HG02981 (cell line): Measurements from ENCODE around the gene NPPB.
A peak's percentile ranks its signal among the peaks of the same experiment; 100 is the strongest.
"Not testable (repeated sequence)": the region's sequence is repeated elsewhere in the genome, so short reads cannot be mapped to it uniquely, and the experiment has no call there.

Source experiments
- ATAC-seq: cut with Tn5 transposase; IDR thresholded peaks from one replicate; pipeline ENCODE4 v1.9.1; 2021; ENCODE audit warnings: mild to moderate bottlenecking, moderate library complexity; ENCODE audit not compliant: unreplicated experiment

Gene NPPB

GRCh38 chr1:11858613-11858967 is at the start of gene NPPB:
NPPB (minus strand) TSS chr1:11858945; CDS start chr1:11858833, 112 bp downstream.
- no peak for ATAC-seq

- ATAC-seq, result peak; percentile 41
These were observed 49.4 kb upstream of the NPPB start for GRCh38 chr1:11908095-11908675.

- ATAC-seq, result peak; percentile 53
These were observed 48.7 kb upstream of the NPPB start for GRCh38 chr1:11907275-11908094.

- no peak for ATAC-seq
These were observed 48.1 kb upstream of the NPPB start for GRCh38 chr1:11906870-11907269.

GRCh38 chr1:11904978-11905377 is 46.2 kb upstream of the NPPB start:
- ATAC-seq, result no peak

GRCh38 chr1:11904156-11904555 is 45.4 kb upstream of the NPPB start:
- ATAC-seq, result not testable (repeated sequence)

- ATAC-seq, result no peak
These were observed 44.5 kb upstream of the NPPB start for GRCh38 chr1:11903210-11903609.

- ATAC-seq, result not testable (repeated sequence)
These were observed 42.7 kb upstream of the NPPB start for GRCh38 chr1:11901446-11901845.

- ATAC-seq, result no peak
These were observed 40.2 kb upstream of the NPPB start for GRCh38 chr1:11898831-11899467.

GRCh38 chr1:11898086-11898785 is 39.5 kb upstream of the NPPB start:
- no peak for ATAC-seq

GRCh38 chr1:11894501-11894900 is 35.8 kb upstream of the NPPB start:
- not testable (repeated sequence) for ATAC-seq

- ATAC-seq, result no peak
These were observed 35.1 kb upstream of the NPPB start for GRCh38 chr1:11893907-11894251.

GRCh38 chr1:11891433-11892186 is 32.9 kb upstream of the NPPB start:
- no peak for ATAC-seq

- no peak for ATAC-seq
These were observed 30.1 kb upstream of the NPPB start for GRCh38 chr1:11888877-11889208.

GRCh38 chr1:11888206-11888876 is 29.6 kb upstream of the NPPB start:
- no peak for ATAC-seq

GRCh38 chr1:11887666-11888007 is 28.9 kb upstream of the NPPB start:
- no peak for ATAC-seq

GRCh38 chr1:11886986-11887665 is 28.4 kb upstream of the NPPB start:
- no peak for ATAC-seq

- ATAC-seq, result no peak
These were observed 27.2 kb upstream of the NPPB start for GRCh38 chr1:11885916-11886315.

GRCh38 chr1:11882814-11883538 is 24.2 kb upstream of the NPPB start:
- ATAC-seq, result no peak
